B cell (primary cell): Measurements from ENCODE around the gene ATP5F1E. TPM values are rescaled to one million over a fixed set of nuclear protein-coding genes. Genes with fewer than 3 reads are reported as not detected.
A peak's percentile ranks its signal among the peaks of the same experiment; 100 is the strongest.

Experiments
- ATAC-seq: fragments of 200-7000 bp; cut with Tn5 transposase; one replicate; pipeline ENCODE4 v1.10.0; 2021; ENCODE audit warnings: low read depth, mild to moderate bottlenecking, moderate number of reproducible peaks, moderate library complexity
- CTCF ChIA-PET: fragments of 350-600 bp; sonication (Branson Sonifier 250); formaldehyde crosslinking; loops from one replicate; lab custom pipeline; 2021; ENCODE audit warnings: antibody characterized with exemption, inconsistent platforms; lab: Charles Lee
- POLR2A ChIA-PET: fragments of 350-600 bp; sonication (Branson Sonifier 250); formaldehyde crosslinking; loops from one replicate; lab custom pipeline; 2021; ENCODE audit warnings: antibody characterized with exemption; lab: Charles Lee
- DNase-seq: peaks from one replicate; pipeline ENCODE4 v3.0.0; 2013
- H2AFZ ChIP-seq: 2 replicates; pipeline ENCODE4 v1.6.1; 2012; ENCODE audit warnings: mild to moderate bottlenecking, low read depth, low read length; ENCODE audit not compliant: insufficient read depth, poor library complexity, severe bottlenecking
- H3K27ac ChIP-seq, 2 donors: 1 replicate in 1 of 2; 2 replicates in 1 of 2; pipeline ENCODE4 v1.5.1; 2012 to 2013; ENCODE audit warnings: low read length in 2 of 2, mild to moderate bottlenecking in 2 of 2, moderate library complexity in 1 of 2
- H3K27me3 ChIP-seq, 4 experiments: fragments of 200-600 bp in 1 of 4; sonication (generic) in 1 of 4; replicated peaks in 1 of 4; 1 replicate in 2 of 4; 2 replicates in 2 of 4; pipeline versions ENCODE4 v1.6.1 to v1.7.0; 2013 to 2016; ENCODE audit warnings: low read length in 3 of 4, mild to moderate bottlenecking in 2 of 4, mixed read lengths in 1 of 4, moderate library complexity in 1 of 4; ENCODE audit not compliant: insufficient read depth in 4 of 4, control insufficient read depth in 3 of 4; ENCODE audit errors: control extremely low read depth in 1 of 4
- H3K36me3 ChIP-seq, 2 experiments: replicated peaks in 1 of 2; 1 replicate in 1 of 2; 2 replicates in 1 of 2; pipeline versions ENCODE4 v1.6.1 to v1.7.1; 2013; ENCODE audit warnings: low read length in 1 of 2; ENCODE audit not compliant: insufficient read depth in 2 of 2, control insufficient read depth in 1 of 2; ENCODE audit errors: control extremely low read depth in 1 of 2, extremely low read depth in 1 of 2
- H3K4me1 ChIP-seq, 2 donors: fragments of 200-600 bp in 1 of 2; sonication (generic) in 1 of 2; 1 replicate in 1 of 2; 2 replicates in 1 of 2; pipeline versions ENCODE4 v1.5.1 to v1.6.1; 2013 to 2017; ENCODE audit warnings: low read length in 2 of 2; ENCODE audit not compliant: control insufficient read depth in 2 of 2, insufficient read depth in 2 of 2
- H3K4me2 ChIP-seq: replicated peaks from 2 replicates; pipeline ENCODE3; 2012; ENCODE audit warnings: mild to moderate bottlenecking, low read depth, low read length; ENCODE audit not compliant: poor library complexity, severe bottlenecking
- H3K4me3 ChIP-seq, 5 experiments: fragments of 200-600 bp in 1 of 5; sonication (generic) in 1 of 5; 1 replicate in 3 of 5; 2 replicates in 2 of 5; pipeline versions ENCODE4 v1.5.1 to v1.7.0; 2011 to 2016; ENCODE audit warnings: low read length in 4 of 5, mild to moderate bottlenecking in 4 of 5, low read depth in 2 of 5, control low read depth in 1 of 5, moderate library complexity in 1 of 5; ENCODE audit not compliant: insufficient read depth in 1 of 5; ENCODE audit errors: control extremely low read depth in 1 of 5, extremely low read depth in 1 of 5
- H3K79me2 ChIP-seq: fragments of 200-600 bp; sonication (generic); one replicate; pipeline ENCODE4 v1.6.0; 2016; ENCODE audit warnings: low read length; ENCODE audit not compliant: control insufficient read depth, insufficient read depth
- H3K9ac ChIP-seq: fragments of 200-600 bp; sonication (generic); 2 replicates; pipeline ENCODE4 v1.6.1; 2017; ENCODE audit warnings: mild to moderate bottlenecking, low read length, moderate library complexity
- H3K9me3 ChIP-seq, 3 donors: one replicate each; pipeline versions ENCODE4 v1.6.1 to v1.7.1; 2013; ENCODE audit warnings: low read length in 2 of 3; ENCODE audit not compliant: control insufficient read depth in 2 of 3, insufficient read depth in 1 of 3; ENCODE audit errors: control extremely low read depth in 1 of 3
- H4K20me1 ChIP-seq: 2 replicates; pipeline ENCODE4 v1.6.0; 2012; ENCODE audit warnings: mild to moderate bottlenecking, low read length; ENCODE audit not compliant: insufficient read depth, control insufficient read depth, poor library complexity, severe bottlenecking
- H3K27ac Mint-ChIP-seq: one replicate; pipeline ENCODE4 v1.8.0; 2021; ENCODE audit warnings: mixed read lengths
- H3K27me3 Mint-ChIP-seq: one replicate; pipeline ENCODE4 v1.8.0; 2021; ENCODE audit warnings: mixed read lengths
- H3K4me1 Mint-ChIP-seq: one replicate; pipeline ENCODE4 v1.8.0; 2021; ENCODE audit warnings: mixed read lengths
- H3K4me3 Mint-ChIP-seq: one replicate; pipeline ENCODE4 v1.8.0; 2021; ENCODE audit warnings: mixed read lengths
- H3K9me3 Mint-ChIP-seq: one replicate; pipeline ENCODE4 v1.8.0; 2022; ENCODE audit warnings: mixed read lengths; ENCODE audit not compliant: insufficient read depth
- CTCF ChIP-seq: fragments of 200-600 bp; IDR thresholded peaks from one replicate; pipeline ENCODE4 v1.8.0; 2022; ENCODE audit warnings: antibody characterized with exemption, mild to moderate bottlenecking
- EZH2 ChIP-seq: IDR thresholded peaks from 2 replicates; pipeline ENCODE4 v1.6.1; 2012; ENCODE audit warnings: borderline replicate concordance, low read depth, mild to moderate bottlenecking, moderate library complexity, low read length; ENCODE audit not compliant: insufficient read depth, poor library complexity, severe bottlenecking
- WGBS: methylation state at CpG from one replicate; pipeline ENCODE4 v1.1.5; 2013; ENCODE audit warnings: missing lambda C conversion rate; ENCODE audit not compliant: insufficient coverage; 5-methylcytosine and 5-hydroxymethylcytosine counted together
- intact Hi-C: fragments of 100-400 bp; cut with micrococcal nuclease; formaldehyde crosslinking; loops from one replicate; pipeline ENCODE4 v1.10.0; 2022
- polyA plus RNA-seq: library from polyadenylated mRNA; depleted of rRNA; stranded (reverse); fragments of >200 nt; gene quantifications from 2 replicates; pipeline ENCODE4 v1.2.3, GENCODE V29; 2012
- total RNA-seq, 2 donors: library from RNA; stranded (reverse); fragments of 120-200 nt in 1 of 2; gene quantifications; 1 replicate in 1 of 2; 2 replicates in 1 of 2; pipeline versions ENCODE4 v1.2.3 to v1.2.4, GENCODE V29; 2013 to 2022

Gene ATP5F1E
- total and polyA plus RNA-seq, 2 donors (not counting 1 experiment from before 2014, with no cell fraction given) = 22.2 to 55.0 TPM

- no peaks in the 10 kb centered on the region for H3K27me3 ChIP-seq
- 50% methylated on average over 2 of the region's 3 CpGs for WGBS
- ChIA-PET CTCF (no interaction called here), POLR2A (interaction anchor here (0.7 kb wide), 1 partner anchor 857 kb away, joined by 4 read pairs; no protein-coding TSS in a partner anchor)
- peaks cover 71% of the 10 kb centered on the region for H3K79me2 ChIP-seq
- H4K20me1 ChIP-seq = peaks cover 80% of the 10 kb centered on the region
- H3K9ac ChIP-seq = no peak overlapping the region
- H3K27ac ChIP-seq = no peak overlapping the region
- peaks cover 28 to 44% of the 10 kb centered on the region in 2 donors for H3K4me1 ChIP-seq
- H3K36me3 ChIP-seq = peaks cover 0 to 81% of the 10 kb centered on the region in 2 experiments
- no peak overlapping the region for H3K4me2 ChIP-seq
- Mint-ChIP-seq H3K4me1 (peaks cover 56% of the 10 kb centered on the region), H3K27ac (no peak overlapping the region), H3K4me3 (no peak overlapping the region), H3K27me3 (no peaks in the 10 kb centered on the region), H3K9me3 (no peaks in the 10 kb centered on the region)
- TF ChIP-seq CTCF (no peak), EZH2 (no peak)
- H3K4me3 ChIP-seq = no peak overlapping the region
- no peak for ATAC-seq
- H2AFZ ChIP-seq = no peak overlapping the region
- no peaks in the 10 kb centered on the region for H3K9me3 ChIP-seq
- no peak for DNase-seq
- intact Hi-C loops = loop anchor here (10.0 kb wide), 2 partner anchors 1316 to 1606 kb away; partner anchors contain the start of gene RBM38
Measured at GRCh38 chr20:59000326-59000725, 31.8 kb downstream of the ATP5F1E start.

- H3K27ac ChIP-seq = no peak overlapping the region
- H3K27me3 ChIP-seq = no peaks in the 10 kb centered on the region
- no peak for TF ChIP-seq CTCF
- TF ChIP-seq EZH2 = no peak
- no peaks in the 10 kb centered on the region for H3K9me3 ChIP-seq
- peaks cover 56% of the 10 kb centered on the region for H3K4me1 Mint-ChIP-seq
- WGBS = 87% methylated on average over 9 of the region's 11 CpGs
- H3K27ac Mint-ChIP-seq = peak overlapping the region; percentile 41
- no peak overlapping the region for H2AFZ ChIP-seq
- H3K4me1 ChIP-seq = peaks cover 29 to 43% of the 10 kb centered on the region in 2 donors
- no peak overlapping the region for H3K4me3 Mint-ChIP-seq
- ChIA-PET CTCF (no interaction called here), POLR2A (no interaction called here)
- H3K79me2 ChIP-seq = peaks cover 54% of the 10 kb centered on the region
- peaks cover 1 to 91% of the 10 kb centered on the region in 2 experiments for H3K36me3 ChIP-seq
- H3K4me3 ChIP-seq = no peak overlapping the region
- H3K9me3 Mint-ChIP-seq = no peaks in the 10 kb centered on the region
- DNase-seq (no peak), ATAC-seq (no peak)
- H3K9ac ChIP-seq = no peak overlapping the region
- H4K20me1 ChIP-seq = peaks cover 70% of the 10 kb centered on the region
- intact Hi-C loops = no loop called here
- no peak overlapping the region for H3K4me2 ChIP-seq
- no peaks in the 10 kb centered on the region for H3K27me3 Mint-ChIP-seq
Measured at GRCh38 chr20:58998656-58999055, 33.5 kb downstream of the ATP5F1E start.
